ENCODE measurements around the gene FAAP20. TPM values are rescaled to one million over a fixed set of nuclear protein-coding genes. Genes with fewer than 3 reads are reported as not detected.

The FAAP20 gene
- total RNA-seq, 2 donors from 2014 or later, result 59.1 to 66.9 TPM

- ATAC-seq (no peak), DNase-seq (ENCODE audit: low spot score in 2 of 2) (no peak)
- no peak overlapping the region for H3K27ac Mint-ChIP-seq
- H3K36me3 Mint-ChIP-seq, result peaks cover 0 to 8% of the 10 kb centered on the region in 2 donors
- no peaks in the 10 kb centered on the region for H3K9me3 Mint-ChIP-seq
Measured at GRCh38 chr1:2166695-2167094, 27.9 kb downstream of the FAAP20 start.

- H3K27ac Mint-ChIP-seq, result no peak overlapping the region
- ATAC-seq, result no peak
- peaks cover 0 to 8% of the 10 kb centered on the region in 2 donors for H3K36me3 Mint-ChIP-seq
- DNase-seq (ENCODE audit: low spot score in 2 of 2), result no peak
- no peaks in the 10 kb centered on the region for H3K9me3 Mint-ChIP-seq
Measured at GRCh38 chr1:2166254-2166653, 28.3 kb downstream of the FAAP20 start.

GRCh38 chr1:2165646-2166045 lies 28.9 kb downstream of the FAAP20 start:
- DNase-seq (ENCODE audit: low spot score in 2 of 2), result no peak
- peaks cover 0 to 8% of the 10 kb centered on the region in 2 donors for H3K36me3 Mint-ChIP-seq
- H3K9me3 Mint-ChIP-seq, result no peaks in the 10 kb centered on the region
- no peak for ATAC-seq
- H3K27ac Mint-ChIP-seq, result no peak overlapping the region

- no peak for DNase-seq (ENCODE audit: low spot score in 2 of 2)
- H3K36me3 Mint-ChIP-seq, result peaks cover 0 to 8% of the 10 kb centered on the region in 2 donors
- ATAC-seq, result no peak
- peak overlapping the region in 1 of 2 donors; percentile 95 for H3K27ac Mint-ChIP-seq
- H3K9me3 Mint-ChIP-seq, result no peaks in the 10 kb centered on the region
Measured at GRCh38 chr1:2163205-2163604, 31.4 kb downstream of the FAAP20 start.

GRCh38 chr1:2160451-2161300 lies 33.9 kb downstream of the FAAP20 start:
- Mint-ChIP-seq H3K36me3 (peaks cover 8% of the 10 kb centered on the region in 2 donors), H3K27ac (no peak overlapping the region), H3K9me3 (no peaks in the 10 kb centered on the region)
- ATAC-seq (no peak), DNase-seq (ENCODE audit: low spot score in 2 of 2) (no peak)

GRCh38 chr1:2159124-2159523 lies 35.4 kb downstream of the FAAP20 start:
- Mint-ChIP-seq H3K36me3 (peaks cover 8 to 16% of the 10 kb centered on the region in 2 donors), H3K27ac (no peak overlapping the region), H3K9me3 (peaks cover 5 to 8% of the 10 kb centered on the region in 2 donors)
- DNase-seq (ENCODE audit: low spot score in 2 of 2) (no peak), ATAC-seq (no peak)

- no peak for ATAC-seq
- DNase-seq (ENCODE audit: low spot score in 2 of 2), result no peak
- H3K36me3 Mint-ChIP-seq, result peaks cover 6 to 16% of the 10 kb centered on the region in 2 donors
- H3K27ac Mint-ChIP-seq, result peak overlapping the region in 1 of 2 donors; percentile 67
- peaks cover 5 to 8% of the 10 kb centered on the region in 2 donors for H3K9me3 Mint-ChIP-seq
Measured at GRCh38 chr1:2158272-2158671, 36.3 kb downstream of the FAAP20 start.

GRCh38 chr1:2157856-2158255 lies 36.7 kb downstream of the FAAP20 start:
- Mint-ChIP-seq H3K27ac (no peak overlapping the region), H3K36me3 (peaks cover 1 to 16% of the 10 kb centered on the region in 2 donors), H3K9me3 (peaks cover 5 to 8% of the 10 kb centered on the region in 2 donors)
- DNase-seq (ENCODE audit: low spot score in 2 of 2) (no peak), ATAC-seq (no peak)

GRCh38 chr1:2156866-2157265 lies 37.7 kb downstream of the FAAP20 start:
- peaks cover 5 to 8% of the 10 kb centered on the region in 2 donors for H3K9me3 Mint-ChIP-seq
- H3K27ac Mint-ChIP-seq, result peak overlapping the region in 1 of 2 donors; percentile 24
- DNase-seq (ENCODE audit: low spot score in 2 of 2) (no peak), ATAC-seq (no peak)
- peaks cover 0 to 20% of the 10 kb centered on the region in 2 donors for H3K36me3 Mint-ChIP-seq

GRCh38 chr1:2155788-2156187 lies 38.8 kb downstream of the FAAP20 start:
- H3K36me3 Mint-ChIP-seq, result peaks cover 0 to 20% of the 10 kb centered on the region in 2 donors
- peaks cover 5 to 8% of the 10 kb centered on the region in 2 donors for H3K9me3 Mint-ChIP-seq
- ATAC-seq (no peak), DNase-seq (ENCODE audit: low spot score in 2 of 2) (no peak)
- H3K27ac Mint-ChIP-seq, result no peak overlapping the region

GRCh38 chr1:2155147-2155598 lies 39.4 kb downstream of the FAAP20 start:
- no peak for DNase-seq (ENCODE audit: low spot score in 2 of 2)
- Mint-ChIP-seq H3K27ac (no peak overlapping the region), H3K9me3 (peaks cover 5 to 8% of the 10 kb centered on the region in 2 donors), H3K36me3 (peaks cover 0 to 20% of the 10 kb centered on the region in 2 donors)
- no peak for ATAC-seq

- ATAC-seq (no peak), DNase-seq (ENCODE audit: low spot score in 2 of 2) (no peak)
- peaks cover 0 to 20% of the 10 kb centered on the region in 2 donors for H3K36me3 Mint-ChIP-seq
- H3K9me3 Mint-ChIP-seq, result peaks cover 5 to 8% of the 10 kb centered on the region in 2 donors
- no peak overlapping the region for H3K27ac Mint-ChIP-seq
Measured at GRCh38 chr1:2154022-2154421, 40.5 kb downstream of the FAAP20 start.

- no peak overlapping the region for H3K27ac Mint-ChIP-seq
- peaks cover 5 to 8% of the 10 kb centered on the region in 2 donors for H3K9me3 Mint-ChIP-seq
- DNase-seq (ENCODE audit: low spot score in 2 of 2), result peak in 1 of 2 donors; percentile 26
- peak; percentile 14 to 71 for ATAC-seq
- peaks cover 0 to 20% of the 10 kb centered on the region in 2 donors for H3K36me3 Mint-ChIP-seq
Measured at GRCh38 chr1:2152954-2153353, 41.6 kb downstream of the FAAP20 start.

GRCh38 chr1:2151911-2152310 lies 42.7 kb downstream of the FAAP20 start:
- Mint-ChIP-seq H3K27ac (no peak overlapping the region), H3K9me3 (peaks cover 5 to 8% of the 10 kb centered on the region in 2 donors), H3K36me3 (peaks cover 0 to 20% of the 10 kb centered on the region in 2 donors)
- ATAC-seq, result no peak
- no peak for DNase-seq (ENCODE audit: low spot score in 2 of 2)

- peaks cover 5 to 8% of the 10 kb centered on the region in 2 donors for H3K9me3 Mint-ChIP-seq
- H3K27ac Mint-ChIP-seq, result no peak overlapping the region
- ATAC-seq, result no peak
- H3K36me3 Mint-ChIP-seq, result peaks cover 0 to 17% of the 10 kb centered on the region in 2 donors
- DNase-seq (ENCODE audit: low spot score in 2 of 2), result no peak
Measured at GRCh38 chr1:2151252-2151651, 43.3 kb downstream of the FAAP20 start.

- H3K27ac Mint-ChIP-seq, result no peak overlapping the region
- H3K9me3 Mint-ChIP-seq, result peaks cover 5 to 8% of the 10 kb centered on the region in 2 donors
- ATAC-seq, result no peak
- DNase-seq (ENCODE audit: low spot score in 2 of 2), result no peak
- peaks cover 0 to 13% of the 10 kb centered on the region in 2 donors for H3K36me3 Mint-ChIP-seq
Measured at GRCh38 chr1:2150801-2151200, 43.8 kb downstream of the FAAP20 start.

- Mint-ChIP-seq H3K27ac (no peak overlapping the region), H3K36me3 (peaks cover 0 to 4% of the 10 kb centered on the region in 2 donors), H3K9me3 (no peaks in the 10 kb centered on the region)
- DNase-seq (ENCODE audit: low spot score in 2 of 2) (peak in 1 of 2 donors; percentile 42), ATAC-seq (peak; percentile 63 to 87)
Measured at GRCh38 chr1:2148691-2149090, 45.9 kb downstream of the FAAP20 start.
